HepG2 (cell line): ENCODE data around the gene PTCD1. TPM values are rescaled to one million over a fixed set of nuclear protein-coding genes. Genes with fewer than 3 reads are reported as not detected.

ENCODE experiments used
- AGO2 ChIP-seq: fragments of 200-400 bp; formaldehyde crosslinking; optimal IDR thresholded peaks from 2 replicates; pipeline ENCODE3; 2017; ENCODE audit warnings: mild to moderate bottlenecking, low read depth, low read length, moderate library complexity
- DMAP1 ChIP-seq: IDR thresholded peaks from 2 replicates; pipeline ENCODE4 v1.6.1; 2016
- ETV5 ChIP-seq: IDR thresholded peaks from 2 replicates; pipeline ENCODE4 v1.6.1; 2018; ENCODE audit warnings: missing biosample characterization, missing genetic modification reagents, inconsistent platforms, borderline replicate concordance
- GABPA ChIP-seq, 2 experiments: IDR thresholded peaks; 2 replicates each; pipeline ENCODE4 v1.6.1; 2011 to 2016; ENCODE audit warnings: low read depth in 2 of 2, low read length in 1 of 2, missing biosample characterization in 1 of 2, missing genetic modification characterization in 1 of 2
- HNF4A ChIP-seq: sonication (generic); formaldehyde crosslinking; IDR thresholded peaks from 2 replicates; pipeline ENCODE4 v1.4.0; 2020; ENCODE audit warnings: missing genetic modification reagents
- HNRNPK ChIP-seq: fragments of 200-400 bp; formaldehyde crosslinking; IDR thresholded peaks from 2 replicates; pipeline ENCODE4 v1.6.1; 2018; ENCODE audit warnings: low read length, low read depth, moderate library complexity, mild to moderate bottlenecking; ENCODE audit not compliant: poor library complexity, severe bottlenecking
- KDM4B ChIP-seq: sonication (generic); formaldehyde crosslinking; IDR thresholded peaks from 2 replicates; pipeline ENCODE4 v1.4.0; 2020; ENCODE audit warnings: missing genetic modification reagents
- MTA3 ChIP-seq: sonication (generic); formaldehyde crosslinking; IDR thresholded peaks from 2 replicates; pipeline ENCODE4 v1.4.0; 2020; ENCODE audit warnings: missing genetic modification reagents
- NBN ChIP-seq: fragments of 450-650 bp; conservative IDR thresholded peaks from 2 replicates; pipeline ENCODE4 v1.6.1; 2017
- PHF21A ChIP-seq: sonication (generic); formaldehyde crosslinking; IDR thresholded peaks from 2 replicates; pipeline ENCODE4 v1.5.0; 2020; ENCODE audit warnings: mild to moderate bottlenecking, missing genetic modification reagents
- PHF8 ChIP-seq: sonication (generic); formaldehyde crosslinking; IDR thresholded peaks from 2 replicates; pipeline ENCODE4 v1.5.0; 2020; ENCODE audit warnings: missing genetic modification reagents
- RFX5 ChIP-seq: IDR thresholded peaks from 2 replicates; pipeline ENCODE4 v1.6.1; 2011; ENCODE audit warnings: low read depth, low read length, improper control_type of control experiment
- RNF2 ChIP-seq: fragments of 450-650 bp; conservative IDR thresholded peaks from 2 replicates; pipeline ENCODE4 v1.6.1; 2016; ENCODE audit warnings: low read depth
- SAP130 ChIP-seq: IDR thresholded peaks from 2 replicates; pipeline ENCODE4 v1.6.1; 2016; ENCODE audit warnings: low read depth
- SP4 ChIP-seq: sonication (generic); formaldehyde crosslinking; IDR thresholded peaks from 2 replicates; pipeline ENCODE4 v1.8.1; 2023; ENCODE audit warnings: mild to moderate bottlenecking, missing genetic modification reagents
- THYN1 ChIP-seq: sonication (generic); formaldehyde crosslinking; IDR thresholded peaks from 2 replicates; pipeline ENCODE4 v1.8.1; 2023; ENCODE audit warnings: low read depth, mild to moderate bottlenecking, moderate library complexity, missing genetic modification reagents, borderline replicate concordance
- ZBTB25 ChIP-seq: IDR thresholded peaks from 2 replicates; pipeline ENCODE4 v1.6.1; 2018; ENCODE audit warnings: missing genetic modification reagents
- ZFX ChIP-seq: sonication (generic); formaldehyde crosslinking; IDR thresholded peaks from 2 replicates; pipeline ENCODE4 v1.4.0; 2020; ENCODE audit warnings: mild to moderate bottlenecking, low read depth, missing genetic modification reagents, moderate library complexity
- ZNF414 ChIP-seq: sonication (generic); formaldehyde crosslinking; IDR thresholded peaks from 2 replicates; pipeline ENCODE4 v1.5.0; 2020; ENCODE audit warnings: missing genetic modification reagents
- ZNF441 ChIP-seq: sonication (generic); formaldehyde crosslinking; IDR thresholded peaks from 2 replicates; pipeline ENCODE4 v1.7.0; 2021; ENCODE audit warnings: missing genetic modification reagents, borderline replicate concordance
- ZNF629 ChIP-seq: sonication (generic); formaldehyde crosslinking; conservative IDR thresholded peaks from 2 replicates; pipeline ENCODE4 v1.5.0; 2020; ENCODE audit warnings: missing genetic modification reagents
- ZNF713 ChIP-seq: sonication (generic); formaldehyde crosslinking; IDR thresholded peaks from 2 replicates; pipeline ENCODE4 v1.4.0; 2020; ENCODE audit warnings: mild to moderate bottlenecking, missing genetic modification reagents
- ZNF747 ChIP-seq: sonication (generic); formaldehyde crosslinking; IDR thresholded peaks from 2 replicates; pipeline ENCODE4 v1.8.1; 2023; ENCODE audit warnings: missing genetic modification reagents, mild to moderate bottlenecking, borderline replicate concordance
- polyA plus RNA-seq, 8 experiments: library from polyadenylated mRNA; depleted of rRNA in 3 of 8; stranded (reverse) in 7 of 8; unstranded in 1 of 8; fragments of >200 nt; fragmentation: Illumina TruSeq in 4 of 8; extraction: Trizol in 4 of 8; gene quantifications; 2 replicates each; pipeline versions ENCODE4 v1.2.1 to v1.2.3, GENCODE V29; 2011 to 2016; ENCODE audit warnings: low read depth in 4 of 8, missing spikeins in 1 of 8, mixed read lengths in 1 of 8; ENCODE audit not compliant: insufficient read depth in 1 of 8
- total RNA-seq, 5 experiments: library from RNA; depleted of rRNA; stranded (reverse); fragments of >200 nt; fragmentation: Illumina TruSeq; extraction: Trizol; gene quantifications; 2 replicates each; pipeline ENCODE4 v1.2.3, GENCODE V29; 2016; ENCODE audit warnings: low read depth in 1 of 5
- TF ChIP-seq, protein P1 (sequence below), 2 experiments: IDR thresholded peaks; 2 replicates each; pipeline ENCODE4 v1.6.1; 2011 to 2012; ENCODE audit warnings: low read length in 2 of 2, borderline replicate concordance in 1 of 2, low read depth in 1 of 2, mild to moderate bottlenecking in 1 of 2, moderate library complexity in 1 of 2
- TF ChIP-seq, protein P2 (sequence below): sonication (generic); formaldehyde crosslinking; IDR thresholded peaks from 2 replicates; pipeline ENCODE4 v1.5.0; 2020; ENCODE audit warnings: missing genetic modification reagents, mild to moderate bottlenecking, borderline replicate concordance

PTCD1 gene
- total and polyA plus RNA-seq, 2 of the 13 experiments (the other 11 are each of a cell fraction or from before 2014, with no cell fraction given): 3.0 to 8.4 TPM

- TF ChIP-seq ZNF441 (CRISPR knock-in tag) (0 out of 2 replicates have a peak, but pooled peaks have one; percentile 27), MTA3 (CRISPR knock-in tag) (no peak), GABPA (IDR thresholded peaks at IDR 0.05; ENCODE audit: low read depth, low read length) (peak; percentile 34; the same call in 1 of the 2 replicates), GABPA (CRISPR knock-in tag; IDR thresholded peaks at IDR 0.05; ENCODE audit: low read depth) (0 out of 2 replicates have a peak, but pooled peaks have one; percentile 16), ZBTB25 (CRISPR knock-in tag) (no peak), NBN (no peak), RNF2 (no peak), ZFX (CRISPR knock-in tag) (peak; percentile 57), PHF8 (CRISPR knock-in tag) (peak; percentile 65), RFX5 (0 out of 2 replicates have a peak, but pooled peaks have one; percentile 13), AGO2 (peak; percentile 64), PHF21A (CRISPR knock-in tag) (peak; percentile 75), ZNF747 (CRISPR knock-in tag) (peak; percentile 50), ZNF629 (CRISPR knock-in tag) (no peak), ETV5 (CRISPR knock-in tag) (peak; percentile 72), THYN1 (no peak), SAP130 (CRISPR knock-in tag) (peak; percentile 88), HNRNPK (peak; percentile 27), DMAP1 (CRISPR knock-in tag) (peak; percentile 30; the same call in 1 of the 2 replicates), SP4 (CRISPR knock-in tag) (peak; percentile 30; the same call in 1 of the 2 replicates), ZNF713 (CRISPR knock-in tag) (no peak), ZNF414 (no peak), HNF4A (peak; percentile 57), KDM4B (0 out of 2 replicates have a peak, but pooled peaks have one; percentile 12)
- TF ChIP-seq, protein P1, sequence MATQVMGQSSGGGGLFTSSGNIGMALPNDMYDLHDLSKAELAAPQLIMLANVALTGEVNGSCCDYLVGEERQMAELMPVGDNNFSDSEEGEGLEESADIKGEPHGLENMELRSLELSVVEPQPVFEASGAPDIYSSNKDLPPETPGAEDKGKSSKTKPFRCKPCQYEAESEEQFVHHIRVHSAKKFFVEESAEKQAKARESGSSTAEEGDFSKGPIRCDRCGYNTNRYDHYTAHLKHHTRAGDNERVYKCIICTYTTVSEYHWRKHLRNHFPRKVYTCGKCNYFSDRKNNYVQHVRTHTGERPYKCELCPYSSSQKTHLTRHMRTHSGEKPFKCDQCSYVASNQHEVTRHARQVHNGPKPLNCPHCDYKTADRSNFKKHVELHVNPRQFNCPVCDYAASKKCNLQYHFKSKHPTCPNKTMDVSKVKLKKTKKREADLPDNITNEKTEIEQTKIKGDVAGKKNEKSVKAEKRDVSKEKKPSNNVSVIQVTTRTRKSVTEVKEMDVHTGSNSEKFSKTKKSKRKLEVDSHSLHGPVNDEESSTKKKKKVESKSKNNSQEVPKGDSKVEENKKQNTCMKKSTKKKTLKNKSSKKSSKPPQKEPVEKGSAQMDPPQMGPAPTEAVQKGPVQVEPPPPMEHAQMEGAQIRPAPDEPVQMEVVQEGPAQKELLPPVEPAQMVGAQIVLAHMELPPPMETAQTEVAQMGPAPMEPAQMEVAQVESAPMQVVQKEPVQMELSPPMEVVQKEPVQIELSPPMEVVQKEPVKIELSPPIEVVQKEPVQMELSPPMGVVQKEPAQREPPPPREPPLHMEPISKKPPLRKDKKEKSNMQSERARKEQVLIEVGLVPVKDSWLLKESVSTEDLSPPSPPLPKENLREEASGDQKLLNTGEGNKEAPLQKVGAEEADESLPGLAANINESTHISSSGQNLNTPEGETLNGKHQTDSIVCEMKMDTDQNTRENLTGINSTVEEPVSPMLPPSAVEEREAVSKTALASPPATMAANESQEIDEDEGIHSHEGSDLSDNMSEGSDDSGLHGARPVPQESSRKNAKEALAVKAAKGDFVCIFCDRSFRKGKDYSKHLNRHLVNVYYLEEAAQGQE (IDR thresholded peaks at IDR 0.05; ENCODE audit: borderline replicate concordance in 1 of 2, low read depth in 1 of 2, low read length in 2 of 2): no peak
- TF ChIP-seq, protein P2, sequence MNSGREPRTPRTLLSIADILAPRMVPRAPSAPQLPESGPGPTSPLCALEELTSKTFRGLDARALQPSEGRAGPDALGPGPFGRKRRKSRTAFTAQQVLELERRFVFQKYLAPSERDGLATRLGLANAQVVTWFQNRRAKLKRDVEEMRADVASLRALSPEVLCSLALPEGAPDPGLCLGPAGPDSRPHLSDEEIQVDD (CRISPR knock-in tag): 0 out of 2 replicates have a peak, but pooled peaks have one; percentile 39
Observed at GRCh38 chr7:99375070-99375807, 63.4 kb downstream of the PTCD1 start (continued).
